ENCODE measurements around the gene IER2.
"Not testable (repeated sequence)": the region's sequence is repeated elsewhere in the genome, so short reads cannot be mapped to it uniquely, and the experiment has no call there.

GRCh38 chr19:13186688-13187087, 36.5 kb downstream of the IER2 start:
- not testable (repeated sequence) for TF ChIP-seq CTCF (IDR thresholded peaks at IDR 0.05; ENCODE audit: poor library complexity); EZH2phosphoT487 (IDR thresholded peaks at IDR 0.05; ENCODE audit: low read depth, severe bottlenecking, unreplicated experiment)
